Measurements from ENCODE around the gene ZFAND3.
"Not testable (repeated sequence)": the region's sequence is repeated elsewhere in the genome, so short reads cannot be mapped to it uniquely, and the experiment has no call there.

Gene ZFAND3

DNA sequence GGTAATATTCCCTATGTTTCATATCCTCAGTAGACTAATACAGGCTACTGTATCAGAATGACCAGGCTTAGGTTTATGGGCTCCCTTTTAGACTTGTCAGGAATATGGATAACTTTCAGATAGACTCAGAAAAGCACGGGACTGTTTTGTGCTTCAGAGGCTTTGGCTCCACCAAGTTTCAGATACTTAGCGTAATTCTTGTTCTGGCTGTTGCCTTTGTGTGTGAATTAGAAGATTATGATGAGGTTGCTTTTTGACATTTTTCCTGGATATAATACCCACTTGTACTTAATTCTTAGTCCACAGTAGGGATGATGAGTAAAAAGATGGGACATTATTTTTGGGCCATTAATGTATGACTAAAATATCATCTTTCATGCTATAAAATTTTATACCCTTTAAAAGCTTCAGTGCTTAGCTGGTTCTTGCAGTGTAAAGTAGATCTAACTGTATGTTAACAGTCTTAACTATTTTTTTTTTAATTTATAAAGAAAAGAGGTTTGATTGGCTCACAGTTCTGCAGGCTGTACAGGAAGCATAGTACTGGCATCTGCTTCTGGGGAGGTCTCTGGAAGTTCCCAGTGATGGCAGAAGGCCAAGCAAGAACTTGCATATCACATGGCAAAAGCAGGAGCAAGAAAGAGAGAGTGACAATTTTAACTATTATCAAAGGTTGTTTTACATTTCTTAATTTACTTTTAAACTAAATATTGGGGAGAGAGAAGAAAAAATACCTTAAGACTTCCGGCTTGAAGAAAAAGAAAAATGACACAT is 120.7 kb downstream of the ZFAND3 start:
- DNase-seq: no peak

DNA sequence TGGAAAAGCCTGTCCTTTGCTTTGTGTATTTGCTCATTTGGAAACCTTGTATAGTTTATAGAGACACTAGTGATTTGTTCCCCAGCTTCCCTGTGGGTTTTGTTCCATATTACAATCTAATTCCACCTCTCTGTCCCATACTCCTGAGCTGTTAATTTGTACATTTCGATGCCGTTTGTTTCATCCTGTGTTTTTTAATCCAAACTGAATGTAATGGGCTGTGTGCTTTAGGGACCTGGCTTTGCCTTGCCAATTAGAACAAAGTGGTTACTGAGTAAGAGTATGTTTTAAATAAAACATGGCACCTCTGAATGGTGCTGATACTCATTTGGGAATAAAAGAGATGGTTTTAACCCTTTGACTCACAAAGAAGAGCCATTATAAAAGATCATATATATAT is 122.3 kb downstream of the ZFAND3 start:
- DNase-seq: no peak

DNA sequence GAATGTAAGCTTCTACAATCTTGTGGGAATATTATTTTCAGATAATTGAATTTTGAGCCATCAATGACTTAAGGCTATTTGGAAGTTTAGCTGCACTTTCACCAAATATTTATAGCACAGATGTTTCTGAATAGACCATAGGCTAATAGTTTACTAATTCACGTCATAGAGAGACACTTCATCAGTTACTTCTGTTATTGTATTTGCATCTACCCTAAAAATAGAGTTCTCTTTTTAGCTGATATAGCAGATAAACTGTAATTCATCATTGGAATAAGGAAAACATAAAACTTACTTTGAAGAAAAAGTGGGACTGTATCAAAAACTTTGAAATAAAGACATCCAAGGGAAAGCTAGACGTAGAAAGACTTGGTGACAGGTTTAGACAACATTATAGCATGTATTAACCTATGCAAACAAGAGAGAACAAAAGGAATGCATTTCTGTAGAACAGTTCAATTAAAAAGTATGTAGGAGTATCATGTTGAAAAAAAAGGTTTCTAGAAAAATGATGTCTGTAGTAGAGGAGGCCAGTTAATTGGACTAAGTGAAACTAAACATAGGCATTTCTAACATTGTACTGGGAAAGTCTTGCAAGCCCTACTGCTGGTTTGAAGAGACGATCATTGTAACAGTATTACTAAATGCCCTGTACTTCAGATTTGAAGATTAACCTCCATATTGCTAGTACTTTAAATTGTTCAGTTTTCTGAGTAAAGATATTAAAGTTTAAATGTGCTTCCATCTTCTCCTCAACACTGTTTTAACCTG is 123.3 kb downstream of the ZFAND3 start:
- no peak for DNase-seq

DNA sequence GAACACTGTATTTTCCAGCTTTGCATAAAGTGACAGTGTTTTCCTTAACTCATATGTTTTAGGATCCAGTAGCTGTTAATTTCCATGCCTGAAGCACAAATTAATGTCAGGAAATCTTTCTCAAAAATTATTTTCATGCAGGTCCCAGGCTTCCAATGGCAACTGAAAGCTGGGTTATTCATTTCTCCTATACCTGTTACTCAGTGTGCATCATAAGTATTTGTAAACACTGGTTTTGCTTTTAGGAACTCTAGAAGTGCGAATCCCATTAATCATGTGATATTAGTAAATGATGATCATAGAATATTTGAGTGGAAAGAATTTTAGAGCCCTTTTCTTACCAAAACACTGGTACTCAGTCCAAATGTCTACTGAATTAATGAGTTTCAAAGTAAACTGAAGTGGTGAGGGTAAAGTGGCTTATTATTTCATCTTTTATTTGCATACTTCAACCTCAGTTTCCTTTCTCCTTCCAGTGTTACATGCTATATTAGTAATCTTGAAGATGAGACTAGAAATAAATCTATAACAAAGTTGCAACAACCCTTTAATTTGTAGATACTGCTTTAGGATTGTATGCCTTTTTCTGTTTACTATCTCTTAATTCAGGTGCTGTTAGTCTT is 124.0 kb downstream of the ZFAND3 start:
- DNase-seq: no peak

DNA sequence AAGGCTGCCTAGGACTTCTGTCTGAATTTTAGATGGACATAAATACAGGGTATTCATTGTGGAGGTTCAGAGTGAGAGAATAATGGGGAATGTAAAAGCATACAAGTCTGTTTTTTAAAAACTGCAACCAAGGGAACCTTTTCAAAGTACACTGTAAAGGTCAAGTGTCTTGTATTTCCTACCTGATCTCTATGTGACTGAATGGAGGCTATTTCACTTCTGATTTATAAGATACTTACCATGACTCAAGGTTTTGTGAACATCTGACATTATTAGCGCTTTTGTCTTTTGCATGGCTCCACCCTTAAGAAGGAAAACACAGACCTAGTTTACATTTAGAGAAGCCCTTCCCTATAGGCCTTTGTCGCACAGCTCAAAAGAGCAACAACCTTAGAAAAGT is 126.5 kb downstream of the ZFAND3 start:
- no peak for DNase-seq

DNA sequence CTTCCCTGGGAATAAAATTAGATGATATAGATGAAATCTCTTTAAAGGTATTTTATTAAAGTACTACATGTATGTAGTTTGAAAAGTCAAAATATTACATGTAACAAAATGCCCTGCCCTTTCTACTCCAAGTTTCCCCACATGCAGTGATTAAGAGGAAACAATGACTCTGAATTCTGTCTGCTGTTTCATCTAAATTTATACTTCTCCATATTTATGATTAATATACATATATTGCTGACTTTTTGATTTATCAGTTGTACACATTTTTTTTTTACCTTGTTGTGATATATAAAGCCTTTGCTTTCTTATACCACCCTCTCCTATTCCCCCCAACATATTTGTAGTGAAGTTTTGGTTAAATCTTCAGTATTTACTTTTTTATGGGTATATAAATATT is 127.9 kb downstream of the ZFAND3 start:
- DNase-seq: no peak

DNA sequence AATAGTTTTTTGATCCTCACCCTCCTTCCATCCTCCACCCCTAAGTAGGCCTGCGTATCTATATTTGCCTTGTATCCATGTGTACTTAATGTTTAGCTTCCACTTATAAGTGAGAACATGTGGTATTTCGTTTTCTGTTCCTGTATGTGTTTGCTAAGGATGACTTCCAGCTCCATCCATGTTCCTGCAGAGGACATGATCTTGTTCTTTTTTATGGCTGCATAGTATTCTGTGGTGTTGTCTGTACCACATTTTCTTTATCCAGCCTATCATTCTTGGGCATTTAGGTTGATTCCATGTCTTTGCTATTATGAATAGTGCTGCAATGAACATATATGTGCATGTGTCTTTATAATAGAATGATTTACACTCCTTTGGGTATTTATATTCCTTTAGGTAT is 129.1 kb downstream of the ZFAND3 start:
- not testable (repeated sequence) for DNase-seq

DNA sequence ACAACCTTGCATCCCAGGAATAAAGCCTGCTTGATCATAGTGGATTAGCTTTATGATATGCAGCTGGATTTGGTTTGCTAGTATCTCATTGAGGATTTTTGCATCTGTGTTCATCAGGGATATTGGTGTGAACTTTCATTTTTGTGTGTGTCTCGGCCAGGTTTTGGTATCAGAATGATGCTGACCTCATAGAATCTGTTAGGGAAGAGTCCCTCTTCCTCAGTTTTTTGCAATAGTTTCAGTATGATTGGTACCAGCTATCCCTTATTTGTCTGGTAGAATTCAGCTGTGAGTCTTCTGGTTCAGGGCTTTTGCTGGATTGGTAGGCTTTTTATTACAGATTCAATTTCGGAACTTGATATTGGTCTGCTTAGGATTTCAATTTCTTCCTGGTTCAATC is 132.5 kb downstream of the ZFAND3 start:
- no peak for DNase-seq

DNA sequence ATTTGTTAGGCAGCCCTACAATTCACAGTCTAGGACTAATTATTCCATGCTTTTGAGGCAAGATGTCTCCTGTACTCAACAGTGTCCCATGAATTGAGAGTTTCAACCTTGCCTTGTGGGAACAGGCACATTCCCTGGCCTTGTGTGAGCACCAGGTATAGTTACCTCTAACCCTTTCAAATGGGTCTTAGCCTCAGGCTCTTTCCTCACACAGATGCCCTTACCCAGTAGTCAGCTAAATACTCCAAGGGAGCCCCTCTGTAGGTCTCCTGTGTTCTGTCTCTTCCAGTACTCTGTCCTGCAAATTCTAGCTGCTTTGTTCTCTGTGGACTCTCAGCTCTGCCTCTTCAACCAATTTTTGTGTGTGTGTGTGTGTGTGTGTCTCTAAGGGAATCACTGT is 135.3 kb downstream of the ZFAND3 start:
- no peak for DNase-seq

DNA sequence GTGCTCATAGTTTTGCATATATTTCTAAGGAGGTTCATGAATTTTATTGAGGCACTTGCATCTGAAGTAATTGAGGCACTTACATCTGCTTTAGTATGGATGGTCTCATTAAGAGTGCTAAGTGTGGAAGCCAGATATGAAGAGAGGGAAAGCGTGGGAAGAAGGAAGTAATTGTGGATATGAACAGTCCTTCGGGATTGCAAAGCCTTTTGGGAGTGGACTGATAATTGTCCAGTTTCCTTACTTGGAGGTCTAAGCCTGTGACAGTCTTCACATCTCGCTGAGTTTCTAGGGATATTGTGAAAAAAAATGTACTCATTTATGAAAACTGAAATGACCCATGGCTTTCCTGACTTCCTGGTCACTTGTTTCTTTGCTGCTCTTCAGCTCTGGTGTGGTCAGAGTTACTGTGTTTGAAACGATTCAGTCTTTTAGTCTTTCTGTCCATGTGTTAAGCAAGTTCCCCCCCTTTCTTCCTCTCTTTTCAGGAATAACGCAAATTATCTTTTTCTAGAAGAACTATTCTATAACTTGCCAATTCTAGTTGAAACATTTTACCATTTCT is 137.3 kb downstream of the ZFAND3 start:
- DNase-seq: no peak

DNA sequence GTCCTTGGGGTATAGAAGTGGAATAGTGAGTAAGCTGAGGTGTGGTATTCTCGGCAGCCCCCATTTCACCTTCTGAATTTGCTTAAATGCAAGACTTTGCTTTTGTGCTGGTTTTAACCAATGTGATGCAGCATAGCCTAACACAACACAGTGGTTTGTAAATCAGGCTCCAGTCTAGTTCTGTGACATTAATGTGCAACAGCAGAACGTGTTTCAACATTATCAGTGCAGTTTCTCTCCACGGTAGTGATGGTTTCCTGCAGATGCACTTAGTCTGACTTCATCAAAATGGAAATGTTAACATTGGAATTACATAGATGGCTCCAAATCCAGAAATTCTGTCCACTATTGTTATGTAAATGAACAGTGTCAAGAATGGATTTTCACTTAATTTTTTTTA is 139.5 kb downstream of the ZFAND3 start:
- DNase-seq: no peak

DNA sequence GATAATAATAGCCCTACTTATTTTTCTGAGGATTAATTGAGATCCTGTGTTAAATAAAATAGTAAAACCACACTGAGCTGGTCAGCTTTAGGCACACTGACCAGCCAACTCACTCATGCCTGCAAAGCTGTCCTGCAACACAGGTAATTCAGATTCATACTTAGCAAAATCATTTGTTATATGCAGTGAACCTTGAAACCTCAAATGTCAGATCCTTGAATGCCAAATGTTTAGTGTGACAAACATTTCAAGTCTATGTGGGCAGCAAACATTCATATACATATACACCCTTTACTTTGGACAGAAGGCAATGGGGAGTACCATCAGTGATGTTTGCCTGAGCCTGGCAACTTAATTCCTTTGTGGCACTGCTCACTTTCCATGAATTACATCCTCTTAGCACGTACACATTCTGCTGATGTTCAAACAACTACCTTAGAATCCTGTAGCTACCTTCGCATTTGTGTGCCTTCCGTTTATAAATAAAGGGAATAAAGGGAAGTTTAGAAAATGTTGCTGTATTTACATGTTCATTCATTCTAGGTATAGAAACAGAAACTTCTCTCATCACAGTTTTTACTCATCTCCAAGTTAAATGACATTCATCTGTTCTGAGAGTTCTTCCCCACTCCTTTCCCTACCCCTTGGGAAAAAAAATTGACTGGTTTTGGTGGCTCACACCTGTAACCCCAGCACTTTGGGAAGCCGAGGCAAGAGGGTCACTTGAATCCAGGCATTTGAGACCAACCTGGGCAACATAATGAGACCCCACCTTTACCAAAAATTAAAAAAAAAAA is 140.8 kb downstream of the ZFAND3 start:
- DNase-seq: no peak

DNA sequence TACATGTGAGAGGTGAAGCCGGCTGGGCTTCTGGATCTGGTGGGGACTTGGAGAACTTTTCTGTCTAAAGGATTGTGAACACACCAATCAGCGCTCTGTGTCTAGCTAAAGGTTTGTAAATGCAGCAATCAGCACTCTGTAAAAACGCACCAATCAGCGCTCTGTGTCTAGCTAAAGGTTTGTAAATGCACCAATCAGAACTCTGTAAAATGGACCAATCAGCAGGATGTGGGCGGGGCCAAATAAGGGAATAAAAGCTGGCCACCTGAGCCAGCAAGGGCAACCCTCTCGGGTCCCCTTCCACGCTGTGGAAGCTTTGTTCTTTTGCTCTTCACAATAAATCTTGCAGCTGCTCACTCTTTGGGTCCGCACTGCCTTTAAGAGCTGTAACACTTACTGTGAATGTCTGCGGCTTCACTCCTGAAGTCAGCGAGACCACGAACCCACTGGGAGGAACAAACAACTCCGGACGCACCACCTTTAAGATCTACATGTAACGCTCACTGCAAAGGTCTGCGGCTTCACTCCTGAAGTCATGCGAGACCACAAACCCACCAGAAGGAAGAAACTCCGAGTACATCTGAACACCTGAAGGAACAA is 143.1 kb downstream of the ZFAND3 start:
- DNase-seq: peak; percentile 9

DNA sequence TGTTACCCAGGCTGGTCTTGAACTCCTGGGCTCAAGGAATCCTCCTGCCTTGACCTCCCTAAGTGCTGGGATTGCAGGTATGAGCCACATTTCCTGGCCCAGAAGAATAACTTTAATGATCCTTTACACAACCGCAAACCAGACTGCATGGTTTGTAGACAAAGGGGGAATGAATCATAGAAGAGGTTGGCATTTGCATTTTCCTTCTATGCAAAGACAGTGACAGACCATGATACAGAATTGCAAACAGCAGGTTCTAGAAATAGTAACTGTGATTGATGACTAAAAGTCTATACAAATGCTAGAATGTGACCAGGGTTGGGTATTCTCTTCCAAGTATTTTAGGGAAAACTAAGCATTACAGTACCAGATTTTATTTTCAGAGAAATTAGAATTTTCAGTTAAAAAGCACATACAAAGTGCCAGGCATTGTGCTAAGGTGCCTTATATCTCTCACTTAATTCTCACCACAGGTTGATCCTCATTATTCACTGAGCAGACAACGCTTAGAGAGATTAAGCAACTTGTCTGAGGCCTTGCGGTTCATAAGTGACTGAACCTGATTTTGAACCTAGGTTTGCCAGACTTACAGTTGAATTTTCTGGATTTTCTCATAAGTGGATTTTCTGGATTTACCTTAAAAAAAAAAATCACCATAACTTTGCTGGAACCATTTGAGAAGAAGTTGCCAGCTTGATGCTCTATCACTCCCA is 146.6 kb downstream of the ZFAND3 start:
- DNase-seq: no peak

DNA sequence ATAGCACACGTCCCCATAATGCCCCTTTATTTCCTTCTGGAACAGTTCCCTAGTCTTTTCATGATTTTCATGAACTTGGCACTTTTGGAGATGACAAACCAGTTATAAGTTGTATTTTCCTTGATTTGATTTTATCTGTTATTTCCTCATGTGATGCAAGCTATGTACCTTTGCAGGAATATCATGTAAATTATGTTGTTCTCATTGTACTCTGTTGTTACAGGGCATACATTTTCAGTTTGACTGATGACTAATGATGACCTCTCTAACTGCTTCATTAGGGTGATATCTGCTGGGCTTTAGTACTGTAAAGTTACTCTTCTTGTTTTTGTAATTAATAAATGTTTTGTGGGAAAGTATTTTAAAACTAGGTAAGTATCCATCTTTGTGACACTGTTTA is 147.3 kb downstream of the ZFAND3 start:
- DNase-seq: no peak

DNA sequence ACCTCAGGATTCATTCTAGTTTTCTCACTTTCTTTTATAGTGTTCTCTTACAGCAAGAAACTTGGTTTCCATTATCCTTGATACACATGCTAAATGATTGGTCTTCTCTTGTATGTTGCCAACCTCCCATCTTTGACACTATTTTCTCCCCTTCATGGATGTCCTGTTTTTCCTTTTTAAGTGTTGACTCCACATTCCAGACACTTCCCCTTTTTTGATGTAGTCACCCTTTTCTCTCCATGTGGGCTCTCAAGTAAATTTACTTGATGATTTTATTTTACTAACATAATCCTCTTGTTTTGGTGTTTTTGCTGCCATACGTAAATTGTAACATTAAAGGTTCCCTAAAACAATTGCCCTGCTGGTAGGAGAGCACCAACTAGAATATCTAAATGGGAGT is 148.1 kb downstream of the ZFAND3 start:
- DNase-seq: no peak

DNA sequence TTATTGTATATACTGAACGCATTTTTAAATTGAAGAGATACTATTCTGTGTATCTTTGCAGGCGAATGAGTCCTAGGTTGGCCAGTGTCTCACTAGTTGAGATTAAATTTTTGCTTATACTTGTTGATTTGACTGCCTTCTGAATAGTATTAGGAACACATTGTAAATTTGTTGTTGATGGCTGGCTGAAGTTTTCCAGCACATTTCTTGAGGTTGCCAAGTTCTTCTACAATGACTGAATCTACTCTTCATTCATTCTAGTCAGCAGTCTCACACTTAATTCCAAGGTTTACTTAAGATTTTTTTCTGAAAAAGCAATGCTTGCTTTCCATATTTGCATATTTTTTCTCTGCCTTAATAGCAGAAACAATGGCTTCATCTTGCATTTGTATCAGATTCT is 151.7 kb downstream of the ZFAND3 start:
- no peak for DNase-seq

DNA sequence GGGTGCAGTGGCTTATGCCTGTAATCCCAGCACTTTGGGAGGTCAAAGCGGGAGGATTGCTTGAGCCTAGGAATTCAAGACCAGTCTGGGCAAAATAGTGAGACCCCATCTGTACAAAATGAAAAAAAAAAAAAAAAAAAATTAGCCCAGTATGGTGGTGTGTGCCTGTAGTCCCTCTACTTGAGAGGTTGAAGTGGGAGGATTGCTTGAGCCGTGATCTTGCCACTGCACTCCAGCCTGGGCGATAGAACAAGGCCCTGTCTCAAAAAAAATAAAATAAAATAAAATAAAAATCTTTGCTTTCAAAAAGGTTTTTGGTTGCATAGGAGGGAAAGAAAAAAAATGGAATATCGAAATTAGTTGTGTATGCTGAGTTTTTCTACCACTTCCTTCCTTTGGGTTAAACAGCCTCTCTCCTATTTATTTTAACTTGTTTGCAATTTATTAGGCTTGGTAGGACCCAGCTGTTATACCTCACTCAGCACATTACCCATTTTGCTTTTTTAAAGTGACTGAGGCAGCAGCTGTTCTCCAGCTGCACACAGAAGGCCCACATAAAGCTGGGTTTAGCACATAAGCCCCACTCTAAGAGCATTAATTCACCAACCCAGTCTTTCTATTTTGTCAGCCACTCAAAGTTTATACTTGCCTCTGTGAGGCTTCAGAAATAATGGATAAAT is 152.3 kb downstream of the ZFAND3 start:
- DNase-seq: no peak

DNA sequence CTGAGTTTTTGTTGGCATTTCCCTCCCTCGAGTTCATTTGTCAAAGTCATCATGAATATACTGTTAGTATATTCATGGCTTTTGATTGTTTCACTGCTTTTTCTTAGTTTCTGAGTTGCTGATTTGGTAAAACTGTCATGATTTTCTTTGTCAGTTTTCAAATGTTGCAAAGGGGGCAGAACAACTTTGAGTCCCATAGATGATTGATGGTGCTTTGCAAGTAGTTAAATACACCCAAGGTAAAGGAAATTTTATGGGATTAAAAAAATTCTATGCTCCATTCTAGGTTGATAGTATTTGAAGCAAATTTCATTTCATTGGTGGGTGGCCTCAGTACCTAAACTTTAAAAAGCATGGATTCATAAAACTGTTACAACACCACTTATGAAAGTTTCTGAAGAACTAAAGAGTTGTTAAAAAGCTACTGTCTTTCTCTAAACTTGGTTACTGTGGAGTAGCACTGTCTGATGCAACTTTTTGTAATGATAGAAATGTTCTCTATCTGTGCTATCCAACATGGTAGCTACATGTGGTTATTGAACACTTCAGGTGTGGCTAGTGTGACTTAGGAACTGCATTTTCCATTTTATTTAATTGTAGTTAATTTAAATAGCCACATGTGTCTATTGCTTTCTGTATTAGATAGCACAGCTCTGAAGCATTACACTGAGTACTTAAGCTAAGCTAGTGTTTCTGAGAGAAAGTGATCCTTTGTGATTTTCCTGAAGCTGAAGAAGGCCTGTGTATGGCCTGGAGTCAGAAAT is 153.6 kb downstream of the ZFAND3 start:
- DNase-seq: no peak

DNA sequence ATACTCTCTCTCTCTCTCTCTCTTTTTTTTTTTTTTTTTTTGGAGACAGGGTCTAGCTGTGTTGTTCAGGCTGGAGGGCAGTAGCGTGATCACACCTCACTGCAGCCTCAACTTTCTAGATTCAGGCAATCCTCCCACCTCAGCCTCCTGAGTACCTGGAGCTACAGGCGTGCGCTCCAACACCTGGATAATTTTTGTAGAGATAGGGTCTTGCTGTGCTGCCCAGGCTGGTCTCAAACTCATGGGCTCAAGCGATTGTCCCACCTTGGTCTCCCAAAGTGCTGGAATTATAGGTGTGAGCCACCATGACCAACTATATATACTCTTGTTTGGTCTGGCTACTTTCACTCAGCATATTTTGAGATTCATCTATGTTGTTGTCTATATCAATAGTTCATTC is 154.9 kb downstream of the ZFAND3 start:
- DNase-seq: no peak
